Hepatocyte (in vitro differentiated cells): ENCODE results near the gene C5orf15. TPM values are rescaled to one million over a fixed set of nuclear protein-coding genes. Genes with fewer than 3 reads are reported as not detected.

Source experiments
- DNase-seq: peaks from one replicate; pipeline ENCODE4 v3.0.0-alpha.2; 2016; ENCODE audit warnings: low spot score
- H2AFZ ChIP-seq: fragments of 200-600 bp; sonication (generic); 2 replicates; pipeline ENCODE4 v1.6.0; 2016; ENCODE audit warnings: antibody characterized with exemption, mild to moderate bottlenecking
- H3K27ac ChIP-seq: fragments of 200-600 bp; sonication (generic); 2 replicates; pipeline ENCODE4 v1.5.1; 2016; ENCODE audit warnings: mild to moderate bottlenecking
- H3K27me3 ChIP-seq: fragments of 200-600 bp; sonication (generic); 2 replicates; pipeline ENCODE4 v1.6.1; 2016
- H3K36me3 ChIP-seq: fragments of 200-600 bp; sonication (generic); replicated peaks from 2 replicates; pipeline ENCODE4 v1.5.1; 2016; ENCODE audit warnings: low read depth; ENCODE audit not compliant: insufficient read depth
- H3K4me1 ChIP-seq: fragments of 200-600 bp; sonication (generic); 2 replicates; pipeline ENCODE4 v1.5.1; 2016; ENCODE audit warnings: mild to moderate bottlenecking, moderate library complexity; ENCODE audit not compliant: insufficient read depth
- H3K4me2 ChIP-seq: fragments of 200-600 bp; sonication (generic); 2 replicates; pipeline ENCODE4 v1.6.0; 2016
- H3K4me3 ChIP-seq: fragments of 200-600 bp; sonication (generic); 2 replicates; pipeline ENCODE4 v1.5.1; 2016; ENCODE audit warnings: mild to moderate bottlenecking
- H3K79me2 ChIP-seq: fragments of 200-600 bp; sonication (generic); 2 replicates; pipeline ENCODE4 v1.6.0; 2017; ENCODE audit warnings: mild to moderate bottlenecking
- H3K9me2 ChIP-seq: fragments of 200-600 bp; sonication (generic); replicated peaks from 2 replicates; pipeline ENCODE4 v1.6.0; 2017; ENCODE audit warnings: mild to moderate bottlenecking; ENCODE audit not compliant: insufficient read depth
- H3K9me3 ChIP-seq: fragments of 200-600 bp; sonication (generic); 2 replicates; pipeline ENCODE4 v1.5.1; 2016; ENCODE audit warnings: low read depth, mild to moderate bottlenecking
- H4K20me1 ChIP-seq: fragments of 200-600 bp; sonication (generic); 2 replicates; pipeline ENCODE4 v1.6.0; 2016; ENCODE audit warnings: mild to moderate bottlenecking; ENCODE audit not compliant: insufficient read depth, poor library complexity, severe bottlenecking
- CTCF ChIP-seq: fragments of 200-600 bp; sonication (generic); IDR thresholded peaks from 2 replicates; pipeline ENCODE4 v1.5.1; 2016; ENCODE audit warnings: antibody characterized with exemption, mild to moderate bottlenecking; ENCODE audit not compliant: poor library complexity
- EZH2 ChIP-seq: fragments of 200-600 bp; sonication (generic); IDR thresholded peaks from 2 replicates; pipeline ENCODE4 v1.6.1; 2016; ENCODE audit warnings: antibody characterized with exemption, mild to moderate bottlenecking, borderline replicate concordance
- EZH2phosphoT487 ChIP-seq: fragments of 200-600 bp; sonication (generic); IDR thresholded peaks from one replicate; pipeline ENCODE4 v1.6.1; 2018; ENCODE audit warnings: antibody characterized with exemption, mild to moderate bottlenecking, low read depth, moderate library complexity; ENCODE audit not compliant: unreplicated experiment, severe bottlenecking
- WGBS: methylation state at CpG from one replicate; pipeline ENCODE4 v1.1.6; 2016; ENCODE audit warnings: low lambda C conversion rate; ENCODE audit errors: missing lambda C conversion rate; 5-methylcytosine and 5-hydroxymethylcytosine counted together
- polyA plus RNA-seq: library from polyadenylated mRNA; unstranded; fragments of >200 nt; fragmentation: Nextera tagmentation; extraction: Ambion mirVana; gene quantifications from 2 replicates; pipeline ENCODE4 v1.2.1, GENCODE V29; 2016
- total RNA-seq: library from RNA; depleted of rRNA; stranded (reverse); fragments of >200 nt; gene quantifications from 2 replicates; pipeline ENCODE4 v1.2.3, GENCODE V29; 2014

The C5orf15 gene
- total and polyA plus RNA-seq, 2 experiments from 2014 or later = 76.6 to 124 TPM

DNA sequence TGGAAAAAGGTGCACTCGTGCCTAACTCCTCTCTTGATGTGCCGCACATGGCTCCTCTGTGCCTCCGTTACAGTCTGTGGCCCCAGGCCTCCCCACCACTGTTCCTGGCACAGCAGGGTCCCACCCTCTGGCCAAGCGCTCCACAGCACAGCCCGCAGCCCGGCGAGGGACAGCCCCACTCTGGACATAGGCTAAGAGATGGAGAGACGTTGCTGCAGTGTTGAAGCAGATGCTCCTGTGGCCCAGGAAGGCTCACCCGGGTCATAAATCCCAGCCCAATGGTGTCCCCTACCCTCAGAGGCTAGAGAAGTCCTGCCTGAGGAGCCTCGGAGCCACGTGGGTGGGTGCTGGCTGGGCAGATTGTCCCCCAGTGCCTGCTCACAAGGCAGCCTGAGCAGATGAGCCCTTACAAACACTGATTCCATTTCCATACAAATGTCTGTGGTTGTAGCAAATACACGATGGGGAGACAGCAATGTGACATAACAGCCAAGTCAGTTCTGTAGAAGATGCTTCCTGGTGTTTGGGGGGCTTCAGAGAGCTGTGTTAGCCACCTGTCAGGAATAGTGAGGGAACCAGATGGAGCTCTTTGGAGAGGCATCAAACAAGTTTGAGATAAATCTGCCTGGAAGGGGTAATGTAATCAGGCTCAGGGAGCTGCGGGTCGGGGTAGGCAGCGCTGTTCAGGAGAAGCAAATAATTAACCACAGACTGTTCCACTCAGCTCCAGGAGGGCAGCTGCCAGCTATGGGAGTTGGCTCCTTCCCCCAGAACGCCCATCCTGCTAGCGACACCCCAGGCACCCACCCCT lies 41.7 kb downstream of the C5orf15 start:
- DNase-seq = peak; percentile 50
- Histone ChIP-seq H3K27me3 (no peaks in the 10 kb centered on the region), H3K79me2 (no peaks in the 10 kb centered on the region), H3K9me3 (no peaks in the 10 kb centered on the region), H3K4me2 (peak overlapping the region; percentile 55), H2AFZ (no peak overlapping the region), H3K4me3 (no peak overlapping the region), H3K4me1 (peaks cover 14% of the 10 kb centered on the region), H4K20me1 (no peaks in the 10 kb centered on the region), H3K27ac (no peak overlapping the region), H3K36me3 (no peaks in the 10 kb centered on the region), H3K9me2 (no peaks in the 10 kb centered on the region)
- TF ChIP-seq EZH2 = no peak
- TF ChIP-seq CTCF = no peak
- TF ChIP-seq EZH2phosphoT487 = no peak
- 68% methylated on average over 17 of the region's 17 CpGs for WGBS

GRCh38 chr5:133925866-133926488 lies 42.4 kb downstream of the C5orf15 start:
- no peak for DNase-seq
- Histone ChIP-seq H3K4me1 (peaks cover 14% of the 10 kb centered on the region), H3K9me2 (no peaks in the 10 kb centered on the region), H3K36me3 (no peaks in the 10 kb centered on the region), H3K9me3 (no peaks in the 10 kb centered on the region), H3K4me3 (no peak overlapping the region), H3K27ac (no peak overlapping the region), H3K79me2 (no peaks in the 10 kb centered on the region), H2AFZ (no peak overlapping the region), H3K4me2 (no peak overlapping the region), H3K27me3 (no peaks in the 10 kb centered on the region), H4K20me1 (no peaks in the 10 kb centered on the region)
- TF ChIP-seq CTCF (no peak), EZH2 (no peak), EZH2phosphoT487 (no peak)
- WGBS = 85% methylated on average over 12 of the region's 12 CpGs

DNA sequence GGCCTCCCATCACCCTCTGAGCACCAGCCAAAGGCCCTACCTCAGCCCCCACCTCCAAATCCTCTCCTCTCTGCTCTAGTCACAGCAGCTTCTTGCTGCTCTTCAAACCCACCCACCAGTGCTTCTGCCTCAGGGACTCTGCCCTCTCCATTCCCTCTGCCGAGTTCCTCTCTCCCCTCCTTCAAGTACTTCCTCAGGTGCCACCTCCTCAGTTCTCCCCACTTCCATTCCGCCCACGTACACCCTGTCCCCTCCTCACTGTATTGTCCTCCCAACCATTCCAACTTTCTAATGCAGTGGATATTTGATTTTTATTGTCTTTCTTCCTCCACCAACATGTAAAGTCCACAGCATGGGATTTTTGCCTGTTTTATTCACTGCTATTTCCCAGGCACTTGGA lies 43.2 kb downstream of the C5orf15 start:
- H2AFZ ChIP-seq = no peak overlapping the region
- H3K79me2 ChIP-seq = no peaks in the 10 kb centered on the region
- H3K9me3 ChIP-seq = no peaks in the 10 kb centered on the region
- DNase-seq = no peak
- H3K4me3 ChIP-seq = no peak overlapping the region
- no peaks in the 10 kb centered on the region for H4K20me1 ChIP-seq
- 92% methylated on average over 3 of the region's 3 CpGs for WGBS
- no peaks in the 10 kb centered on the region for H3K9me2 ChIP-seq
- H3K4me1 ChIP-seq = peaks cover 14% of the 10 kb centered on the region
- H3K4me2 ChIP-seq = no peak overlapping the region
- no peak overlapping the region for H3K27ac ChIP-seq
- H3K27me3 ChIP-seq = no peaks in the 10 kb centered on the region
- H3K36me3 ChIP-seq = no peaks in the 10 kb centered on the region
- no peak for TF ChIP-seq EZH2phosphoT487
- no peak for TF ChIP-seq EZH2
- no peak for TF ChIP-seq CTCF
